ENCODE measurements around the gene RAMP3.
"Not testable (repeated sequence)": the region's sequence is repeated elsewhere in the genome, so short reads cannot be mapped to it uniquely, and the experiment has no call there.

Gene RAMP3

DNA sequence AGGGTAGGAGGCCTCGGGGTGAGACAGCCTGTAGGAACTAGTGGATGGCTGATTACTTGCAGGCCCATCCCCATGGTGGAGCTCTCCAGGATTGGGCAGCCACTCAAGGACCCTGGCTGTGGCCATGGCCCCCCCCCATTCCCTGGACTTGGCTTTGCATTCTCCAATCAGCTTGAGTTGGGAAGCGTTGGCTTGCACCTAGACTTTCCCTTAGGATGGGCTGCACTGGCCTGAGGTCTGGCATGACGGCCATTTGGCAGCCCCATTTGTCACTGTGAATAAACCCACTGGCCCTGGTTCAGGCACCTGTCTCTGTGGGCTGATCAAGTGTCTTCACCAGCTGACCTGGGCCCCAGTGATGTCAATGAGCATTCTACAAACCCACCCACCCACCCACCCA, 41.4 kb downstream of the RAMP3 start:
- DNase-seq, result no peak

DNA sequence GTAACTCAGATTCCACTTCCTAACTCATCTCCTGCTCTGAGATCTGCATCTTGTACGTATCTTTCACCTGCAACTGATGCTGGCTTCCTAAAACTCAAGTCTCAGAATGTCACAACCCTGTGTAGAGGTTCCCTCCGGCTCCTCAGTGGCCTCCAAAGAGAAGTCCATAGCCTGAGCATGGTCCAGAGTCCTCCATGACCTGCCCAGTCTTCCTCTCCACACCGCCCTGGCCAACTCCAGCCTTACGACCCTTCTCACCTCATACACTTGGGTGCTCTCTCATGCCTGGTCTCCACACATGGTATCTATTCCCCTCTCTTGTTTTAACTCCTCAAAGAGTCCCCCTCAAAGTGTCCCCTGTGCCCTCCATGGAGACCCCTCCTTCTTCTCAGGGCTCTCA, 41.9 kb downstream of the RAMP3 start:
- no peak for DNase-seq

DNA sequence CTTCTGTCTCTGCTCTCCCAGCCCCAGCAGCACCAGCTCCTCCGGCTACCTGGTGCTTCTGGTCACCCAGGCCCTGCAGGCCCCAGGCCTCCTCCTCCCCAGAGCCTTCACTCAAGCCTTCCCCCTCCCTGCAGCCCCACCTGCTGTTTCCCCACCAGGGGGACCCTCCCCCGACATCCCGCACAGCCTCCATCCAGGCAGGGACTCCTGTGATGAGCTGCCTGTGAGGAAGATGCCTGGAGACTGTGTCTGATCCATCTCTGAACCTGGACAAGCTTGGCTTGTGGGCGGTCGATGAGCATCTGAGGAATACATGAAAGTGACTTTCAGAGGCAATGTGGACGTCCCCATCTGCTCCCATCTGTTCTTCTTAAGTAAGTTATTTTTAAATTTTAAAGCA, 45.0 kb downstream of the RAMP3 start:
- DNase-seq, result no peak

DNA sequence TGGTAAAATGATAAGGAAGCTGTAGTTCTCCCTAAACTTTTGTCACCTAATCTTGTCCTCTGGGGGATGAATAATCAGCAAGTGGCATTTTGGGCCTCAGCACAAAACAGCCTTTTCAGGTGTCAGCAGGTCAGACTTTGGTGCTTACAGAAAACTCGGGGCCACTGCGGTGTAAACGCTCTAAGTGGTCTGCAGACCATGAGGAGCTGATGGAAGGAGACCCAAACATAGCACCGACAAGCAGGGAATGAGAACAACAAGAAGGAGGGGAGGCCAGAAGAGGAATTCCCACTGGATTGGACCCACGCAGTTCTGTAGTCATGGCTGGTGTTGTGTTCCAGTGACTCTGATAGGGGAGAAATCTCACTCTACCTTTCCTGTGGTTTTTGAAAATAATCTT, 45.4 kb downstream of the RAMP3 start:
- no peak for DNase-seq

DNA sequence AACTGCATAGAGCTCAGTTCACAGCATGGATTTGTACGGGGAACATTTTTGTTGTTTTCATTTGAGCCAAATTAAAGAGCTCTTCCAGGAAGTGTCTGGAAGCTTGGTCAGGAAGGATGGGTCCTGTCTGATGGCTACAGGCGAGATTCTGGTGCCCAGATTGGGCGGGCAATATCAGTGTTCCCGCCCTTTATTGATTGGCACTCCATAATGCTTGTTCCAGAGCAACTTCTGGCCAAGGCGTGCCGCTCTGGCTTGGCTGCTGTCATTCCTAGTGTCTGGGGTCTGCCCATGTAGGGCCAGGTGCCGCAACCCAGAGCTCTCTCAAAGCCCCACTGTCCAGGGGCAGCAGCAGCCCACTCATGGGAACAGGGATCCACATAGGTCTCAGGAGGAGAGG, 45.9 kb downstream of the RAMP3 start:
- no peak for DNase-seq

DNA sequence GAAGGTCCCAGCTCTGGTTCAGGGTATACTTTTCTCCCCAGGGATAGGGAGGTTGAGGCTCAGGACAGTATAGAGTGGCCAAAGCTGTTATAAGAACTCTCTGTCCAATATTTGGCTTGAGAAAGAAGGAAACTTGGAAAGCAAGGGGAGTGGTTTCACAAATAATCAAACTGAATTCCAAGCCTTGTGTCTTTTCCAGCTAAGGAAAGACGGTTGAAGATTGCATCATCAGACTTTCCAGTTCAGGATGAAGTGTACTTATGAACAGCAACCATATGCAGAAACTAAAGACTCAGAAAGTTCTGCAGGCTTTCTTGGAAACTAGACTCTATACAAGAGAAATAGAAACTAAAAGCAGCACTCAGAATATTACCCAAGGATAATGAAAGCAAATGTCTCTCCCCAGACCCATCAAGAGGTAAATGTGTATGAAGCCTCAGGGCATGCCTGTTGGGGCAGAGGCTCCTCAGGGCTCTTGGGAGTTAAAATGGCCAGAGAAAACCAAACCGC, 46.4 kb downstream of the RAMP3 start:
- DNase-seq, result peak in 1 of 2 donors; percentile 61

DNA sequence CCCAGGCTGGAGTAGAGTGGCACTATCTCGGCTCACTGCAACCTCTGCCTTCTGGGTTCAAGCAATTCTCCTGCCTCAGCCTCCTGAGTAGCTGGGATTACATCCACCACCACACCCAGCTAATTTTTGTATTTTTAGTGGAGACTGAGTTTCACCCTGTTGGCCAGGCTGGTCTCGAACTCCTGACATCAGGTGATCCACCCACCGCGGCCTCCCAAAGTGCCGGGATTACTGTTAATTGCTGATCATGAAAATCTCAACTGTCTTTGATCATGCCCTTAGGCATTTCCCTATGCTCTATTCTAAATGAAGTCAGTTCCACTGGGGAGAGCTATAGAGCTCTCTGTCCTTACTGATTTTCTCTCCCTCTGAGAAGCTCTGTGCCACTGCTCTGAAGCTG, 48.7 kb downstream of the RAMP3 start:
- not testable (repeated sequence) for DNase-seq

DNA sequence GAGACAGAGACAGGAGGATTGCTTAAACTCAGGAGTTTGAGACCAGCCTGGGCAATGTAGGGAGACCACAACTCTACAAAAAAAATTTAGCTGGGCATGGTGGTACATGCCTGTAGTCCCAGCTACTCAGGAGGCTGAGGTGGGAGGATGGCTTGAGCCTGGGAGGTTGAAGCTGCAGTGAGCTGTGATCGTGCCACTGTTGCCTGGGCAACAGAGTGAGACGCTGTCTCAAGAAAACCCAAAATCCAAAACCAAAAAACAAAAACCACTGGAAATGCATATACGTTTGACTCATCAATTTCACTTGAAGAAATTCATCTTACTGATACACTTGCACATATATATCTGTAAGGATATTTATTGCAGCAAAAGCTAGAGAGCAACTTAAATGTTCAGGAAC, 52.3 kb downstream of the RAMP3 start:
- DNase-seq, result not testable (repeated sequence)

DNA sequence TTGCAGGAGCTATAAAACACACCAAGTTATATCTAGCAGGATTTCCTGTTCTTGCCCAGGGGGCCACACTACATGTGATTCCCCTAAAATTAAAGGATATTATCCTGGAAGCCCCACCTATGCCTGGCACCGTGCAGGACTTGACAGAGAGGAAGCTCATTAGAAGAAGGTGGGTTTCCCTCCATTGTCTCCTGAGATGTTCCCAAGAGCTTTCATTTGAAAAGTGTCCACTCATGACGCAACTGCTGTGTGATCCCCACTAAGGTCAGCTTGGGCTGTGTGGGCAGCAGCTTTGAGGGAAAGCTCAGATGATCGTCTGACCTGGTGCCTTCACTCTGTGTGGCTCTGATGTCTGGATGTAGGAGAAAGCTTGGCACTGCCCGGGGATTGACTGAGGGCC, 53.5 kb downstream of the RAMP3 start:
- no peak for DNase-seq

DNA sequence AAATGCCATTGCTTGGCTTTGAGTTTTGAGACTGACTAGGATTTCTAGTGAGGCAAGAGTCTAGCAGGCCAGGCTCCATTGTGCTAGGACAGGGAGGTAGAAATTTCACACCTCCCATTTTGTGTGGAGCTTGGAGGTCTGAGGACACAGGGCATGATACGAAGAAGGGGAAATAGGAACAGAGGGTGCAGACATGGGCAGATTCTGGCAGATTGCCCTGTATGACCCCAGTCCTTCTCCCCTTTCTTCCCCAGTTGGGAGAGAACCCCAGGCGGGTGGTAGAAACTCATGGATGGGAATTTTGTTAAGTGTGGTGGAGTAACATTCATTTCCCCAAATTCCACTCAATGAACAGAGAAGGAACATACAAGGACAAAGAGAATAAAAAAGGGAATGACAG, 54.4 kb downstream of the RAMP3 start:
- DNase-seq, result no peak

DNA sequence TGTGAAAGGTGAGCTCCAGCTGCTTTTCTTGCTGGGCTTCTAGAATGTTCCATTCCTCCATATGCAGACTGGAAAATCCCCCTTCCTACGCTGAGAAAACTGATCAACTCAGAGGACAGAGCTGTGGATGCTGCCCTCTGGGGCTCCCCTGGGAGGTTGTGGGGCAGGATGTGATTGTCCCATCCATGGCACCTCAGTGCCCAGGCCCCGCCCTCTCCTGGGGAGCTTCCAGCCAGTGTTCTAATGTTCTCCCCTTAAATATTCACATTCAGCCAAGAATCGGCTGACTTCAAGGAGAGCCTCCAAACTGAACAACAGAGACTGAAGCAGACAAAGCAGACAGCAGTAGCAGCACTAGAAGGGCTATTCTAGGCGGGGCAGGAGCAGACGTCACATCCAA, 55.0 kb downstream of the RAMP3 start:
- no peak for DNase-seq

DNA sequence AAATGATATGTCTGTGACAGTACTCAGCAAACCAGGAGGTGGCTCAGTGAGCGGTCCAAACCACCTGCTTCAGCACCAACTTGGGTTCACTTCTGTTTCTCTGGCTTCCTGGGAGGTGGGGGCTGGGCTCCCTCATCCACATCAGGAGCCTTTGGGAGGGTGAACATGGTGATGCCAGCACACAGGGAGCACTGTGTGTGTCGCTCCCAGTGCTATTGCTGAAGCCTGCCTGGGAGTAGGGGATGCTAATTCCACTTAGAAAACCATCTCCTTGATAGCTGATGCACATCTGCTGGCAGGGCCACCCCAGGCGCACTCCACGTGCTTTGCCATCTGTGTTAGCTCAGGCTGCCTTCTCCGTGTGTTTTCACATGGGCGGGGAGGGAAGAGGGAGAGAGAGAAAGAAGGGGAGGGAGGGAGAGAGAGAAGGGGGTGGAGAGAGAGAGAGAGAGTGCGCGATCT, 58.0 kb downstream of the RAMP3 start:
- no peak for DNase-seq

DNA sequence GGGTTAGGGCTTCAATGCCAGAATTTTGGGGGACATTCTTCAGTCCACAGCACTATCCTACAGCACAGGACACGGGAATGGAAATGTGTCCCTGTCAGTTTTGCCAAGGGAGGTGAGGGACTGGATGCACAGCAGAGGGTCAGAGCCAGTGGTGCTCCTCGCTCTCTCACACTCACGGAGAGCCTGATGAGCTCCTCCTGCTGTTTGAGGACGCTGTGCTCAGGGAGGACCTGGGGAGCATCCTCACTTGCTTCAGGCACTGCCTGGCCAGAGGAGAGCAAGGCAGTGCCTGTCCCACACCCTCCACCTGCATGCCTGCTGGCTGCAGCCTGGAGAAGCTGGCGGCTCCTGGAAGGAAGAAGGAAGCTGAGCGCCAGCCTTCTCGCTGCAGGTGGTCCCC, 58.6 kb downstream of the RAMP3 start:
- no peak for DNase-seq

DNA sequence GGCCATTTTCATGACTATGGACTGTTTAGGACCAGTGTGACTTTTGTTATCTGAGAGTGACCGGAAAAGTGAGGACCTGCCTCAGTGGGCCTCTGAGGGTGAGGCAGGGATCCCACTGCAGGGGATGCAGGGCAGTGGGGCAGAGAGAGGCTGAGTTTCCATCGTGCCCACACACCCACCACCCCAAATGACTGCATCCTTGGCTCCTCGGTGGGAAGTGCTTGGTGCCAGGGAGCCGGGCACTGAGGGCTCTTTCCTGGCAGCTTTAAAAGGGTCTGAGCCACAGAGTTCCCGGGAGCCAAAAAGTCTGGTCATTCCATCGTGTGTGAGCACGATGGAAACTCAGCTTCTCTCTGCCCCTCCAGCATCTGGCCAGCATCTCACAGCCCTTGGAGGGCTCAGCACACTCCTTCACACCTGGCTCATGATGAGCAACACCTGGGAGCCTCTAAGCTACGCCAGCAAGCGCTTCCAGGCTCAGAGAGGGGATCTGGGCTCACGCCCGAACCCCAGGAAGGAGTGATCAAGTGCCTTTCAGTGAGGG, 59.1 kb downstream of the RAMP3 start:
- no peak for DNase-seq

DNA sequence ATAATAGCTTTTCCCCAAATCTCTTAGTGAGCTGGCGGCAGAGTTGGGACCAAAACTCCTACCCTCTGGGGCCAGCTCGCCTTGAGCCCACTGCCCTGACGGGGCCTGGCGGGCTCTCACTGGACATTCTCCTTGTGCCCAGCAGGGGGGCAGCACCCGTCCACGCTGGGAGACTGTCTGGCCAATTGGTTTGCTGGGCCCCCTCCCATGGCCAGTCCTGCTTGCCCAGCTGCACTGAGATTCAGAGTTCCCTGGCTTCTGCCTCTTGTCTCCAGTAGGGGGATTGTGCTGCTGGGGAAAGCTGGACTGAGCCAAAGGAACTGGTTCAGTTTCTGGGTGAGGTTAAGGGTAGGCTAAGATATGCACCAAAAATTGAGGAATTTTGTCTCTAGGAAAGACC, 59.8 kb downstream of the RAMP3 start:
- DNase-seq, result no peak

DNA sequence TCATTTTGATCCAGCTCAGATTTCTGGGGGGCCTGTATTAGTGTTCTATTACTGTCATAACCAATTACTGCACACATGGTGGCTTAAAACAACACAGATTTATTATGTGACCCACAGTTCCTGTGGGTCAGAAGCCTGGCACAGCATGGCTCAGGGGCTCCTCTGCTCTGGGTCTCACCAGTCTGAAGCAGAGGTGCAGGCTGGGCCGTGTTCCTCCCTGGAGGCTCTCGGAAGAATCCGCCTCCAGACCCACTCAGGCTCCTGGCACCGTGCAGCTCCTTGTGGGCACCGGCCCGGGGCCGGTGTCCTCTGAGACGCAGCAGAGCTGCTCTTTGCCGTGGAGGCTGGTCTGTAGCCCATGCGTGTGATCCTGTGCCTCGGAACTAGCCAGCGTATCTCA, 61.5 kb downstream of the RAMP3 start:
- no peak for DNase-seq

DNA sequence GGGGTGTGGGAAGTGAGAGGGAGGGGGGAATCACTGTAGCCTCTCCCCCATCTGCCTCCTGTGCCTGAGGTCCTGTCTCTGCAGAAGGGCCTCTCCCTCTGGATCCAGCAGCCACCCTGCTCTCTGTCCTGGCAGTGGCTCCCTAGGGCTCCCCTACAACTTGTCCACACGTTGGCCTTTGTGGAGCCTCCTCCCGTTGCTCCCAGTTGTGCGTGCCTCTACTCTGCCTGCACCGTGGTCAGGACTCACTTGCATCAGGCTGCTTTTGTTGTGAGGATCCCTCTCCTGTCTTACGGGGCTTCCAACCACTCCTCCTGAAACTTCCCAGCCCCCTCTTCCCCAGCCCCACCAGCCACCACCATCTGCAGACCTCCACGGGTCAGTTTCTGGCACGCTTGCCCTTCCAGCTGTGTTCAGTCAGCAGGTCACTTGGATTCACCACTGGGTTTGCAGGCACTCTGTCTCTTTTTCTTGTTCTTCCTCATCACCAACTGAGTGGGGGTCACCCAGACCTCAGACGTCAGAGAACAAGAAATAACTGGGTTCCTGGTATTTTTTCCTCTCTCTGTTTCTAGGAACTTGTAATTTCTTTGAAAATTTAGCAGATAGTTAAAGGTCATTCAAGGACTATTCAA, 62.3 kb downstream of the RAMP3 start:
- DNase-seq, result no peak

DNA sequence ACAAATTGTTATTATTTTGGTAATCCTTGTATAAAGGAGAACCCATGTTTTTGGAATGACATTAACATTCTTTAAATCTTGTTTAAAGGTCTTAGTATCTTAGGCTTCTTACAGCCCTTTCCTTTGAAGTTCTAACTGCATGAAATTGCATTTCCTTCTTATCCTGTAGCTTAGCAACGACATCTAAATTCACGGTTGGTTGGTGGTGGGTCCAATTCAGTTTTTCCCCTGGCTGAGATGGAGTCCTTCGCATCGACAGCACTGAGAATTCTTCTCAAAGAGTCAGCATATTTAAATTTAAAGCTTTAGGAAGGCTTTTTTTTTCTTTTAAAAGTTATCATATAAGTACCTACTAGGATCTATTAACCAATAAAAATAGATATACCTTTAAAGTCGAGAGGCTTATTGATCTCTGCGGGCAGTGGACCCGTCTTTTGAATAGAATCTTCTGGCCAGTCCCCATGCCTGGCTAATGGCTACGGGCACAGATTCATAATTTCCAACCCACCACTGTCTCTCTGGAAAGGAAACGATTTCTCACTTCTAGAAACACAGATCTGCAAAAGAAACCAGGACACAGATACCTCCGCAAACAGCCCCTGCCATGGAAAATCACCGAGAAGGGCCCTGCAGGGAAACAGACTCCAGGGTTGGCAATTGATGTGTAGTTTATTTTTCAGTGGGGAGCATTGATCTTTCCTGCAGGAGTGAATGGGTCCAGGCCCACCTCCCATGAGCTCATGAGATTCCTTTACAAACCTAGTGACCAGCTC, 63.4 kb downstream of the RAMP3 start:
- DNase-seq, result no peak

DNA sequence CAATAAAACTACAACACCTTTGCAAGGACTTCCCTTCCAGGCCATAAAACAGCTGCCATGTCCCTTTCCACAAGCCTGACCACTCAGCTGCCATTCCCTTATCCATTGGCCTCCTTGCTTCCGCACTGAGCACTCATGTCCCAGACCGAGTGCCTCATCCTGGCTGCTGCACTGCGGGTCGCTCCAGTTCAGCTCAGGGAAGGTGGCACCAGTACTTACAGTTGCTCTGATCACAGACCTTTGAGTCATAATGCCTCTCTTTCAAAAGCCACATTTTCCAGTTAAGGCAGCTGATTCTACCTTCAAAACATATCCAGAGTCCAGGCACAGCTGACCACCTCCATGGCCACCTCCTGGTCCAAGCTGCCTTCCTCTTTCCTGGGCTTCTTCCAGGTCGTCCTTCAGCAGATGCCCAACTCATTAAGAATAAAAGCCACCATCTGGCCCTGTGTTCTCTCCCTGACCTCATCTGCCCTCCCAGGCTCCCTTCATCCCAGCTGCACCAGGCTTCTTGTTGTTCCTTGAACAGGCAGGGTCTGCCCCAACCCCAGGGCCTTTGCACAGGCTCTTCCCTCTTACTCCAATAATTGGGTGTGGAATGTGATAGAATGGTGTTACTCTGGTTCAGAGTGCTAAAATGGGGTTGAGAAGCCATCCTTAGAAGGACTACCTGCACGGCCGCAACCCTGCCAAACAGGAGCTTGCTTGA, 64.5 kb downstream of the RAMP3 start:
- no peak for DNase-seq

DNA sequence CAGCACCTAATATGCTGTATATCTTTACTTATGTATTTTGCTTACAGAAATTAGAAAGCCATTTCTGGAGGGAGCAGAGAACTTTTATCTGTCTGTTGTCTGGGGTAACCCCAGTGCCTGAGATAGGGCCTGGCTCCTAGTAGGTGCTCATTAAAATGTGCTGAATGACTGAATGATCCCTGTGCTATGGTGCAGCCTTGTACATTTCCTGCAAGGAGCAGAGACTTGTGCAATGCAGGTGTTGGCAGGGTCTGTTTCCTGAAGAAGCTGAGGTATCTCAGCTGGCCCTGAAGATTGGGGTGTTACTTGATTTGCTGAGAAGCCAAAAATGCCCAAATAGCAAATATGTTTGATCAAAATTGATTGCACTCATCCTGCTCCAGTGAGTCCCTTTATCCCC, 65.5 kb downstream of the RAMP3 start:
- no peak for DNase-seq

DNA sequence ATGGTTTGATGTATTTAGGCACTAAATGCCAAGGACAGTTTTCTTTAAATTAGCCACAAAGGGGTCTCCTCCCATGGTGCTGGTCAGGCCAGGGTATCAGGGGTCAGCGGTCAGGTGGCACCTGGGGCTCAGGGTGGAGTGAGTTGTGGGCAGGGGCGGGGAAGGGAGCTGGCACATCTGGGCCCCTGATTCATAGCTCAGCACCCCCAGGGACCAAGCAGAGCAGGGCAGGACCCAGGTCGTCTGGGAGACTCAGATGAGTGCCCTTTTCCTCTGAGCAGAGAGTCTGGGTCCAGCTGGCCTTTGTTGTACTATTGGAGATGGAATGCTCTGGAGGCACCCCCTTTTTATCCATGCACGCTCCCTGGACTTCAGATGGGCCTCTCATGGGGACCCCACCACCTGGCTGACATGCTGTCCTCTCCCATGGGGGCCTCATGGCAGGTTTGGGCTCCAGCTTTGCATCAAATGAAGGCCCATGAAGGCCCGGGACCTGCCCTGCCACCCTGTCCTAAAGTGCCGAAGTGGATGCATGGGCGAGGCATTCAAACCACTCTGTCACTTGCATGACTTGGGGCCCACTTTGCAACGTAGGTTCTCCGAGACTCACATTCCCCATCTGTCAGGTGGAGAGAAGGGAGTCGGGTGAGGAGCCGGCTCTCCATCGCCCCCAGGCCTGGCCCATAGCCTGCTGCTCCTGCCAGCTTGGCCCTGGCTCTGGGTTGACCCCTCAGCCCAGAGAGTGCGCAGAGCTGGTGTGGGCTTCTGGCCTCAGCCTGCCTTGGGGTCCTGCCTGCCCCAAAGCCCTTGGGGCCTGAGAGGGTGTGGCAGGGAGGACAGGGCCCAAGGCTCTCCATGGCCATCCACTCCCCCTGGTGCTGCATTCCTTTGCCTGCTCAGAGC, 66.4 kb downstream of the RAMP3 start:
- DNase-seq, result no peak

DNA sequence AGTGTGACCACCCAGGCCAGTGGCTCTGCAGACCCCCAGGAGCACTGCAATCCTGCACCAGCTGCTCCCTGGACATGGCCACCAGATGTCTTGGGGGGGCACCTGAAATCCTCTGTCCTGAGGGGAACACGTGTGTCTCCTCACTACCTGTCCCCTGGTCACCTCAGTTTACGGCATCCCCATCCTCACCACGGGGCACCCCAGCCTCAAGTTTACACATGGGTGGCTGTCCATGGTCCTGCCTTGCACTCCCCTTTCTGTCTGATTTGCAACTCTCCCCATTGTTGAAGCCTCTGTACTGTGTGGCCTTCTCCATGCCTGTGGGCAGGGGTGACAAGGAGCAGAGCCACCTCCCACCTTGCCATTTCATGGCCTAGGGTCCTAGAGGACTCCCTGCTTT, 67.2 kb downstream of the RAMP3 start:
- no peak for DNase-seq
